Sigmoid colon (tissue), 7 donors: ENCODE results near the gene SCN4A. TPM values are rescaled to one million over a fixed set of nuclear protein-coding genes. Genes with fewer than 3 reads are reported as not detected.
A peak's percentile ranks its signal among the peaks of the same experiment; 100 is the strongest.

Experiments
- DNase-seq: peaks from one replicate; pipeline ENCODE4 v3.0.0-alpha.2; 2019
- H3K27ac ChIP-seq, 4 donors: fragments of 200-600 bp; sonication (generic); one replicate each; pipeline ENCODE4 v1.5.1; 2016 to 2019; ENCODE audit warnings: mild to moderate bottlenecking in 1 of 4
- H3K27me3 ChIP-seq, 3 donors: fragments of 200-600 bp; sonication (generic); one replicate each; pipeline ENCODE4 v1.5.1; 2019; ENCODE audit warnings: mild to moderate bottlenecking in 1 of 3
- H3K36me3 ChIP-seq, 4 donors: fragments of 200-600 bp; sonication (generic); one replicate each; pipeline ENCODE4 v1.5.1; 2016 to 2019
- H3K4me1 ChIP-seq, 4 donors: fragments of 200-600 bp; sonication (generic); one replicate each; pipeline ENCODE4 v1.5.1; 2017 to 2019
- H3K4me3 ChIP-seq, 4 donors: fragments of 200-600 bp; sonication (generic); one replicate each; pipeline ENCODE4 v1.5.1; 2017 to 2019; ENCODE audit warnings: mild to moderate bottlenecking in 2 of 4, moderate library complexity in 1 of 4
- H3K9me3 ChIP-seq, 4 donors: fragments of 200-600 bp in 3 of 4; sonication (generic) in 3 of 4; one replicate each; pipeline versions ENCODE4 v1.5.1 to v1.6.1; 2013 to 2019
- EP300 ChIP-seq, 4 donors: sonication (generic); formaldehyde crosslinking; IDR thresholded peaks; one replicate each; pipeline ENCODE4 v1.6.1; 2017; ENCODE audit warnings: antibody characterized with exemption in 4 of 4
- POLR2A ChIP-seq, 2 donors: fragments of 450-650 bp; IDR thresholded peaks; one replicate each; pipeline ENCODE4 v1.6.1; 2016; ENCODE audit warnings: antibody characterized with exemption in 2 of 2, mild to moderate bottlenecking in 2 of 2, moderate library complexity in 2 of 2
- POLR2AphosphoS5 ChIP-seq, 4 donors: sonication (generic); formaldehyde crosslinking; IDR thresholded peaks; one replicate each; pipeline ENCODE4 v1.6.1; 2017; ENCODE audit warnings: antibody characterized with exemption in 4 of 4
- WGBS, 2 donors: extraction: QIAGEN DNeasy Blood & Tissue Kit; methylation state at CpG; one replicate each; pipeline ENCODE4 v1.1.7; 2013; 5-methylcytosine and 5-hydroxymethylcytosine counted together
- intact Hi-C: fragments of 100-400 bp; cut with DNase I; formaldehyde crosslinking; loops from one replicate; pipeline ENCODE4 v1.15.1; 2023
- polyA plus RNA-seq, 3 donors: library from polyadenylated mRNA; stranded (reverse); fragments of 200-250 nt; gene quantifications; one replicate each; pipeline ENCODE4 v1.2.3, GENCODE V29; 2013
- total RNA-seq, 4 donors: library from RNA; depleted of rRNA; stranded (reverse); fragments of >200 nt; gene quantifications; one replicate each; pipeline ENCODE4 v1.1.0, GENCODE V29; 2016
- TF ChIP-seq, protein P1 (sequence below), 4 experiments: fragments of 450-650 bp in 3 of 4; fragments of 200-600 bp in 1 of 4; IDR thresholded peaks; one replicate each; pipeline ENCODE4 v1.5.1; 2016 to 2019; ENCODE audit warnings: antibody characterized with exemption in 4 of 4, mild to moderate bottlenecking in 3 of 4, moderate library complexity in 2 of 4
- donor health status: healthy with polysubstance abuse.
- donor health status: Bipolar disorder and iron deficiency.
- donor health status: healthy.

Gene SCN4A
- total and polyA plus RNA-seq, 7 donors: 0.23 to 4.2 (median 0.70) TPM; not detected in 1

DNA sequence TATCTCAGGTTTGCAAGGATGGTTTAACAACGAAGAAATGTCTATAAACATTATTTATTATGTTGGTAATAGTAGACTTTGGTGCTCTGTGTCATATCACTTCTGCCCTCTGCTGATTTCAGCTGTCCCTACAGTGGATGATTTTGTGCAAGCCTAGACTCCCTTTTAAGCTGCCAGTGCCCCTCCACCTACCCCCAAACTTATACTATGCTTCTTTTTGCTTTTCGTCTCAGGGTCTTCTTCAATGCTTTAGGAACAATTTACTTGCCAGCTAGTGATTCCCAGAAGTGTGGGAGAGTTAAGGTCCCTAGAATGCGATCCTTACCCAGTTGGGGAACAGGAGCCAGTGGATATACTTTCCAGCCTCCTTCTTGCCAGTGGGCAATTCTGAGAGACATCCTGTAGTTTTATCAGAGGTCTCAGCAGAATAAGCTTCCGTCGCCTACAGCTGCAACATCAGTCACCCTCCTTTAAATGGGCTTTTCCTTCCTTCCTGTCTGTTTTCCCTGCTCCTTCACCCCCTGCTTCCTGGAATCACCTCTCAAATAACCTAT is 43.6 kb upstream of the SCN4A start:
- Histone ChIP-seq H3K27me3 (no peaks in the 10 kb centered on the region), H3K9me3 (no peaks in the 10 kb centered on the region), H3K4me3 (no peak overlapping the region), H3K27ac (peak overlapping the region in 2 of 4 donors; percentile 25 to 44), H3K36me3 (no peaks in the 10 kb centered on the region), H3K4me1 (no peaks in the 10 kb centered on the region)
- no peak for DNase-seq
- intact Hi-C loops: no loop called here
- WGBS, 2 donors: 37 to 72% methylated on average over 5 of the region's 5 CpGs
- no peak for TF ChIP-seq POLR2A (IDR thresholded peaks at IDR 0.05)
- TF ChIP-seq, protein P1, sequence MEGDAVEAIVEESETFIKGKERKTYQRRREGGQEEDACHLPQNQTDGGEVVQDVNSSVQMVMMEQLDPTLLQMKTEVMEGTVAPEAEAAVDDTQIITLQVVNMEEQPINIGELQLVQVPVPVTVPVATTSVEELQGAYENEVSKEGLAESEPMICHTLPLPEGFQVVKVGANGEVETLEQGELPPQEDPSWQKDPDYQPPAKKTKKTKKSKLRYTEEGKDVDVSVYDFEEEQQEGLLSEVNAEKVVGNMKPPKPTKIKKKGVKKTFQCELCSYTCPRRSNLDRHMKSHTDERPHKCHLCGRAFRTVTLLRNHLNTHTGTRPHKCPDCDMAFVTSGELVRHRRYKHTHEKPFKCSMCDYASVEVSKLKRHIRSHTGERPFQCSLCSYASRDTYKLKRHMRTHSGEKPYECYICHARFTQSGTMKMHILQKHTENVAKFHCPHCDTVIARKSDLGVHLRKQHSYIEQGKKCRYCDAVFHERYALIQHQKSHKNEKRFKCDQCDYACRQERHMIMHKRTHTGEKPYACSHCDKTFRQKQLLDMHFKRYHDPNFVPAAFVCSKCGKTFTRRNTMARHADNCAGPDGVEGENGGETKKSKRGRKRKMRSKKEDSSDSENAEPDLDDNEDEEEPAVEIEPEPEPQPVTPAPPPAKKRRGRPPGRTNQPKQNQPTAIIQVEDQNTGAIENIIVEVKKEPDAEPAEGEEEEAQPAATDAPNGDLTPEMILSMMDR (IDR thresholded peaks at IDR 0.05): no peak
- no peak for TF ChIP-seq EP300 (IDR thresholded peaks at IDR 0.05)
- no peak for TF ChIP-seq POLR2AphosphoS5 (IDR thresholded peaks at IDR 0.05)

DNA sequence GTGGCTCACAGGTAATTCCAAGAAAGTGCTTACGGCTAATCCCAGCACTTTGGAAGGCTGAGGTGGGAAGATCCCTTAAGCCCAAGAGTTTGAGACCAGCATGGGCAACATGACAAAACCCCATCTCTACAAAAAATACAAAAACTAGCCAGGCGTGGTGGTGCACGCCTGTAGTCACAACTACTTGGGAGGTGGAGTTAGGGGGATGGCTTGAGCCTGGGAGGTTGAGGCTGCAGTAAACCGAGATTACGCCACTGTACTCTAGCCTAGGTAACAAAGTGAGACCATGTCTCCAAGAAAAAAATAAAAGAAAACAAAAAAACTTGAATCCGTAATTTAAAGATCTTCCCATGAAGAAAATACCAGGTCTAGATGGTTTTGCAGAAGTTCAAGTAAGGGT is 42.7 kb upstream of the SCN4A start:
- H3K36me3 ChIP-seq: no peaks in the 10 kb centered on the region
- WGBS, 2 donors: 92 to 96% methylated on average over 6 of the region's 6 CpGs
- H3K27me3 ChIP-seq: no peaks in the 10 kb centered on the region
- no peak overlapping the region for H3K4me3 ChIP-seq
- peak overlapping the region in 1 of 4 donors; percentile 25 for H3K27ac ChIP-seq
- intact Hi-C loops: no loop called here
- no peaks in the 10 kb centered on the region for H3K9me3 ChIP-seq
- DNase-seq: no peak
- H3K4me1 ChIP-seq: no peaks in the 10 kb centered on the region
- no peak for TF ChIP-seq EP300 (IDR thresholded peaks at IDR 0.05)
- TF ChIP-seq POLR2A (IDR thresholded peaks at IDR 0.05): no peak
- no peak for TF ChIP-seq POLR2AphosphoS5 (IDR thresholded peaks at IDR 0.05)
- TF ChIP-seq, protein P1 (IDR thresholded peaks at IDR 0.05): no peak

DNA sequence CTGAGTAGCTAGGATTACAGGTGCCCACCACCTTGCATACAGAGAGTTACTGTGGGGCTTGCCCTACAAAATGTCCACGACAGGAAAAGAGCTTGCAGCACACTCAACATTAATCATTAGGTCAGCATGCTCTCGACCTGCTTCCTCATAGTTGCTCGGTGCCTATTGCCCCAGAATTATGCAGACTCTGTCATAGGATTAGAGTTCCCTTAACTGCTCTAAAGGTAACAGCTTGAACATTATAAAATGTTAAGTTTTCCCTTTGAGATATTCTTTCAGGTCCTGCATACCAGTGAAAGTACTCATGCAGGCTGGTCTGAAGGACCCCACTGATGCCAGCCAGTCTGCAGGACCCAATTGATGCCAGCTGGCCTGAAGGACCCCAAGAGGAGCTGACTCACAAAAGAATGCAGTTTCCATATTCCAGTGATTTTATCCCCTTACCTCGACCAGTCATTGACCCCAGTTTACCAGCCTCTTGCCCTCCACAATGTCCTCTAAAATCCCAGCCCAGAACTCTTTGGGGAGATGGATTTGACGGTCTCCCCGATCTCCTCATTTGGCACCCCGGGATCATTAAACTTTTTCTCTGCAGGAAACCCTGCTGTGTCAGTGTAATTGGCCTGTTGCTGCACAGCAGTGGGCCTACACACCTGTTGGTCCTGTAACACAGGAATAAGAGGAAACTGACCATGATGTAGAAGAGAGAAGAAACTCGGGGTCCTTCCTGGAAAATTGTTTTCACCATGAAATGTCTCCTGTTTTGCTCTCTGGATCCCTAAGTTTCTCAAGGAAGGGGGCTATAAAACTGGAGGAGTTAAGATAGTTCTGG is 37.1 kb upstream of the SCN4A start:
- peaks cover 0 to 5% (median 0%) of the 10 kb centered on the region in 4 donors for H3K4me1 ChIP-seq
- no peaks in the 10 kb centered on the region for H3K27me3 ChIP-seq
- WGBS, 2 donors: 67 to 69% methylated on average over 8 of the region's 8 CpGs
- H3K4me3 ChIP-seq: no peak overlapping the region
- no peaks in the 10 kb centered on the region for H3K9me3 ChIP-seq
- peak overlapping the region in 1 of 4 donors; percentile 32 for H3K27ac ChIP-seq
- TF ChIP-seq POLR2AphosphoS5 (IDR thresholded peaks at IDR 0.05): no peak
- TF ChIP-seq, protein P1 (IDR thresholded peaks at IDR 0.05): no peak
- no peak for TF ChIP-seq EP300 (IDR thresholded peaks at IDR 0.05)
- TF ChIP-seq POLR2A (IDR thresholded peaks at IDR 0.05): no peak
- no peak for DNase-seq
- H3K36me3 ChIP-seq: no peaks in the 10 kb centered on the region
- intact Hi-C loops: no loop called here

DNA sequence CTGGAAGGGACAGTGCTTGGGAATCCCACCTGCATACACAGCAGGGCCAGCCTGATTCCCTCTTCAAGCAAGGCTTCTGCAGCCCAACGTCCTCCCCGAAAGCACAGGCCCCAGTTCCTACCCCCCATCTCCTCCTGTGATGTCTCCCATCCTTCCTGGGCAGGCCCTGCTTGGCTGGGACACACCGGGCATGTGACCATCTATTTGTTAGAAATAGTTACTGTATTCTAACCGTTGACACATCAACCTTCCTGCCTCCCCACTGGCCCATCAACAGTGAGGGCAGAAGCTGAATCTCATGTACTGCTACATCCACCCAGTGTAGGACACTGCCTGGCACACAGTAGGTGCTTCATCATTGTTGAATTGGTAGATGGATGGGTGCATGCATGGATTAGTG is 36.1 kb upstream of the SCN4A start:
- intact Hi-C loops: no loop called here
- no peaks in the 10 kb centered on the region for H3K27me3 ChIP-seq
- WGBS, 2 donors: 72 to 83% methylated on average over 4 of the region's 4 CpGs

More for the DNA sequence above, 36.1 kb upstream of the SCN4A start:
- H3K4me3 ChIP-seq: no peak overlapping the region
- TF ChIP-seq POLR2A (IDR thresholded peaks at IDR 0.05): no peak
- TF ChIP-seq, protein P1 (IDR thresholded peaks at IDR 0.05): no peak
- no peak for TF ChIP-seq EP300 (IDR thresholded peaks at IDR 0.05)
- TF ChIP-seq POLR2AphosphoS5 (IDR thresholded peaks at IDR 0.05): no peak
- H3K9me3 ChIP-seq: no peaks in the 10 kb centered on the region
- DNase-seq: no peak
- peaks cover 0 to 5% (median 0%) of the 10 kb centered on the region in 4 donors for H3K4me1 ChIP-seq
- peak overlapping the region in 1 of 4 donors; percentile 10 for H3K27ac ChIP-seq
- H3K36me3 ChIP-seq: no peaks in the 10 kb centered on the region
